ENCODE data around the gene IFITM2. TPM values are rescaled to one million over a fixed set of nuclear protein-coding genes. Genes with fewer than 3 reads are reported as not detected.
"Not testable (repeated sequence)": the region's sequence is repeated elsewhere in the genome, so short reads cannot be mapped to it uniquely, and the experiment has no call there.

IFITM2 gene
- total RNA-seq, result 72.1 and 76.1 TPM in 2 replicates
- 78.4 TPM for total RNA-seq (2013)
- 207 and 451 TPM in 2 replicates for polyA plus RNA-seq
- 84.5 and 149 TPM in 2 replicates for polyA minus RNA-seq

- CTCF ChIA-PET, result interaction anchor here (1.1 to 5.6 kb wide), 7 partner anchors 9 to 142 kb away, joined by 3 to 54 read pairs (median 21); partner anchors contain the start of genes IFITM3 and PTDSS2
- not testable (repeated sequence) for H3K9me3 ChIP-seq (ENCODE audit: control extremely low read depth in 1 of 3, control insufficient read depth in 2 of 3, insufficient read depth in 1 of 3, low read length in 2 of 3); H4K20me1 ChIP-seq (ENCODE audit: control insufficient read depth, insufficient read depth, low read length, poor library complexity, severe bottlenecking); H3K27me3 ChIP-seq (replicated peaks in 1 of 4; ENCODE audit: control extremely low read depth in 1 of 4, control insufficient read depth in 3 of 4, insufficient read depth in 4 of 4, low read length in 3 of 4); H3K9me3 Mint-ChIP-seq (ENCODE audit: insufficient read depth); H3K27me3 Mint-ChIP-seq; H3K36me3 ChIP-seq (replicated peaks in 1 of 2; ENCODE audit: control extremely low read depth in 1 of 2, control insufficient read depth in 1 of 2, extremely low read depth in 1 of 2, insufficient read depth in 2 of 2, low read length in 1 of 2)
- POLR2A ChIA-PET, result interaction anchor here (0.6 to 1.4 kb wide), 5 partner anchors 9 to 101 kb away, joined by 3 to 4 read pairs (median 3); no protein-coding TSS in a partner anchor
- 1% methylated on average over 7 of the region's 28 CpGs for WGBS (ENCODE audit: insufficient coverage)
- Histone ChIP-seq H3K27ac (ENCODE audit: low read length in 2 of 2) (peak within 1 kb of the TSS; percentile 78 to 82), H3K4me2 (replicated peaks; ENCODE audit: low read depth, low read length, poor library complexity, severe bottlenecking) (peak within 1 kb of the TSS; percentile 75), H3K4me3 (ENCODE audit: control extremely low read depth in 1 of 5, extremely low read depth in 1 of 5, insufficient read depth in 1 of 5, low read depth in 2 of 5, low read length in 4 of 5) (peak within 1 kb of the TSS; percentile 59 to 90 (median 72)), H3K79me2 (ENCODE audit: control insufficient read depth, insufficient read depth, low read length) (peaks cover 21% of the 10 kb centered on the region), H3K9ac (ENCODE audit: low read length) (peak within 1 kb of the TSS; percentile 82), H2AFZ (ENCODE audit: insufficient read depth, low read depth, low read length, poor library complexity, severe bottlenecking) (peak within 1 kb of the TSS; percentile 86), H3K4me1 (ENCODE audit: control insufficient read depth in 2 of 2, insufficient read depth in 2 of 2, low read length in 2 of 2) (peaks cover 37 to 64% of the 10 kb centered on the region in 2 donors)
- peak; percentile 26 for ATAC-seq (ENCODE audit: low read depth)
- peak within 1 kb of the TSS; percentile 98 for H3K4me3 Mint-ChIP-seq
- peak; percentile 77 for DNase-seq
- peak within 1 kb of the TSS; percentile 98 for H3K27ac Mint-ChIP-seq
- peaks cover 52% of the 10 kb centered on the region for H3K4me1 Mint-ChIP-seq
- intact Hi-C loops (cut with micrococcal nuclease), result loop anchor here (5.0 kb wide), 1 partner anchor 41 kb away; no protein-coding TSS in a partner anchor
These were observed at the start of gene IFITM2 for GRCh38 chr11:307766-308708. Gene IFITM2 (plus strand): TSS chr11:307816. CDS start chr11:308193, 377 bp downstream.

GRCh38 chr11:259413-259812 is 48.2 kb upstream of the IFITM2 start:
- Mint-ChIP-seq H3K9me3 (ENCODE audit: insufficient read depth) (peaks cover 5% of the 10 kb centered on the region), H3K4me1 (peaks cover 33% of the 10 kb centered on the region), H3K27ac (no peak overlapping the region), H3K4me3 (no peak overlapping the region), H3K27me3 (no peaks in the 10 kb centered on the region)
- H3K9ac ChIP-seq (ENCODE audit: low read length), result no peak overlapping the region
- peaks cover 2 to 11% (median 4%) of the 10 kb centered on the region in 3 donors for H3K9me3 ChIP-seq (ENCODE audit: control extremely low read depth in 1 of 3, control insufficient read depth in 2 of 3, insufficient read depth in 1 of 3, low read length in 2 of 3)
- H3K4me1 ChIP-seq (ENCODE audit: control insufficient read depth in 2 of 2, insufficient read depth in 2 of 2, low read length in 2 of 2), result peaks cover 17 to 22% of the 10 kb centered on the region in 2 donors
- no peak overlapping the region for H3K4me3 ChIP-seq (ENCODE audit: control extremely low read depth in 1 of 5, extremely low read depth in 1 of 5, insufficient read depth in 1 of 5, low read depth in 2 of 5, low read length in 4 of 5)
- H3K27ac ChIP-seq (ENCODE audit: low read length in 2 of 2), result no peak overlapping the region
- no peak for TF ChIP-seq CTCF (IDR thresholded peaks at IDR 0.05)
- CTCF ChIA-PET, result interaction anchor here (2.8 kb wide), 1 partner anchor 9 kb away, joined by 16 read pairs; no protein-coding TSS in a partner anchor
- H3K4me2 ChIP-seq (replicated peaks; ENCODE audit: low read depth, low read length, poor library complexity, severe bottlenecking), result no peak overlapping the region
- H3K79me2 ChIP-seq (ENCODE audit: control insufficient read depth, insufficient read depth, low read length), result no peaks in the 10 kb centered on the region
- H2AFZ ChIP-seq (ENCODE audit: insufficient read depth, low read depth, low read length, poor library complexity, severe bottlenecking), result no peak overlapping the region
- intact Hi-C loops (cut with micrococcal nuclease), result no loop called here
- DNase-seq (no peak), ATAC-seq (ENCODE audit: low read depth) (no peak)
- no peaks in the 10 kb centered on the region for H4K20me1 ChIP-seq (ENCODE audit: control insufficient read depth, insufficient read depth, low read length, poor library complexity, severe bottlenecking)
- H3K27me3 ChIP-seq (replicated peaks in 1 of 4; ENCODE audit: control extremely low read depth in 1 of 4, control insufficient read depth in 3 of 4, insufficient read depth in 4 of 4, low read length in 3 of 4), result no peaks in the 10 kb centered on the region
- no peaks in the 10 kb centered on the region for H3K36me3 ChIP-seq (replicated peaks in 1 of 2; ENCODE audit: control extremely low read depth in 1 of 2, control insufficient read depth in 1 of 2, extremely low read depth in 1 of 2, insufficient read depth in 2 of 2, low read length in 1 of 2)
- POLR2A ChIA-PET, result interaction anchor here (1.5 kb wide), 1 partner anchor 50 kb away, joined by 6 read pairs; no protein-coding TSS in a partner anchor
- WGBS (ENCODE audit: insufficient coverage), result 67% methylated on average over 1 of the region's 10 CpGs

All from B cell (primary cell).